ENCODE results near the gene COA1.

The COA1 gene

GRCh38 chr7:43589728-43590127, 139.6 kb downstream of the COA1 start:
- DNase-seq (ENCODE audit: low read depth) = no peak

Measured in HS-27A (cell line).